GM21825 (cell line): Measurements from ENCODE around the gene AIMP2.
"Not testable (repeated sequence)": the region's sequence is repeated elsewhere in the genome, so short reads cannot be mapped to it uniquely, and the experiment has no call there.

Experiments
- ATAC-seq: cut with Tn5 transposase; IDR thresholded peaks from one replicate; pipeline ENCODE4 v1.9.1; 2021; ENCODE audit warnings: mild to moderate bottlenecking, moderate library complexity; ENCODE audit not compliant: unreplicated experiment

AIMP2 gene

DNA sequence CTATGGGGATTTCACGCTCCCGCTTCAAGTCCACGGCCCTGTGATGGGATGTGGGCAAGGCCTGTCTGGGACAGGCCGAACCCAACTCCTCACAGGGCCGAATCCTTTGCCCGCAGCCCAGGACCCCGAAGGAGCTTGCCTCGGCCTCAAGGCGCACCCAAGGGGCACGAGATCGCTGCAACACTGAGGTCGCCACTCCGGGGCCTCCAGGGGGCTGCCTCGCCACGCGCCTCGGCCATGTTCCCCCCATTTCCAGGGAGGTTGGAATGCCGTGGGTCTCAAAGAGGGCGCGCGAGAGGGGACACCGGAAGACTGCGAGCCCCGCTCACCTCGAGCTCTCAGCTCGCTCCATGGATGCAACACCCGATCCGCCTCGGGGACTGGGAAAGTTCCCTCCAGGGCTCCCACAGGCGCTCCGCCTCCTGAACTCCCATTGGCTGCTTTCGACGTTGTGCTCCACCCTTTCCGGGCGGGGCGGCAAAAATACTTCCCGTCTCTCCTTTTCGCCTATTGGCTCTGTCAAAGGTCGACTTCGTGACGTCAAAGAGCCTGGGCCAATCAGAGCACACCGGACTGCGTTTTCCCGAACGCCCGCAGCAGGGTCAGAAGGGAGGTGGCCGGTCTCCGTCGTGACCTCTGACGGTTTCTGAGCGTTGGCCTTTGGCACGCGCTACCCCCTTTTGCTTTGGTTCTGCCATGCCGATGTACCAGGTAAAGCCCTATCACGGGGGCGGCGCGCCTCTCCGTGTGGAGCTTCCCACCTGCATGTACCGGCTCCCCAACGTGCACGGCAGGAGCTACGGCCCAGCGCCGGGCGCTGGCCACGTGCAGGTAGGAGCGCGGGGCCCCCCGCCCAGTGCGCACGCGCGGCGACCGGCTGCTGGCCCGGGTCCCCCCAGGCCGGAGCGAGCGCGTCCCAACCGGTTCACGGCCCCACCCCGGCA, at the start of gene AIMP2, which contains the start of gene PMS2:
AIMP2 (plus strand) TSS at position 605 of the 944 bp plus-strand sequence; CDS start at position 697, 92 bp downstream.
PMS2 (minus strand) TSS at position 382 of the 944 bp plus-strand sequence; CDS start at position 352, 30 bp downstream.
- ATAC-seq: peak; percentile 90

DNA sequence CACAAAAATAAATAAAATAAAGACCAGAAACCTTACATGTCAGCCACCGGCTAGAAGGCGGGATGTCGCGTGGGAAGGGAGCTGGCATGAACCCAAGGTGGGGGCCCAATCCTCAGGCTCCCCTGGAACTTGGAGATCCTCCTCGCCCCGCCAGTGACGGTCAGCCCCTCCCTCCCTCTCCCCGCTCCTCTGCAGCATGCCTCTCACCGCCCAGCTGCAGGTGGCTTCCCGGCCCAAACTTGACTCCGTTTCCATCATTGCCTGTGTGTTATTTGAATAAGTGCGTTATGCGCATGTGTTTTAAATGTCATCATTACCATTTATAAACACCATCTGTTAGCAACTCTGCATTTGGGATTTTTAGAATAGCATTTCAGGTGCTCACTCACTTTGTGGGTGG, 45.9 kb upstream of the AIMP2 start:
- not testable (repeated sequence) for ATAC-seq

DNA sequence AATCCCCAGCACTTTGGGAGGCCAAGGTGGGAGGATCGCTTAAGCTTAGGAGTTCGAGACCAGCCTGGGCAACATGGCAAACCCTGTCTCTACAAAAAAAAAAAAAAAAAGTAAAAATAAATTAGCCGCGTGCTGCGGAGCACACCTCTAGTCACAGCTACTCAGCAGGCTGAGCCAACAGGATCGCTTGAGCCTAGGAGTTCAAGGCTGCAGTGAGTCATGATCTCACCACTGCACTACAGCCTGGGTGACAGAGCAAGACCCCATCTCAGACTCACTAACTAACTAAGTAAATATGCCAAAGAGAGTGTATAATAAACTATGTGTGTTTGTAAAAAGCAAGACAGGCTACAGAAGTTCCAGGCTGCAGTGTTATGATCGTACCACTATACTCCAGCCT, 45.3 kb upstream of the AIMP2 start:
- not testable (repeated sequence) for ATAC-seq

DNA sequence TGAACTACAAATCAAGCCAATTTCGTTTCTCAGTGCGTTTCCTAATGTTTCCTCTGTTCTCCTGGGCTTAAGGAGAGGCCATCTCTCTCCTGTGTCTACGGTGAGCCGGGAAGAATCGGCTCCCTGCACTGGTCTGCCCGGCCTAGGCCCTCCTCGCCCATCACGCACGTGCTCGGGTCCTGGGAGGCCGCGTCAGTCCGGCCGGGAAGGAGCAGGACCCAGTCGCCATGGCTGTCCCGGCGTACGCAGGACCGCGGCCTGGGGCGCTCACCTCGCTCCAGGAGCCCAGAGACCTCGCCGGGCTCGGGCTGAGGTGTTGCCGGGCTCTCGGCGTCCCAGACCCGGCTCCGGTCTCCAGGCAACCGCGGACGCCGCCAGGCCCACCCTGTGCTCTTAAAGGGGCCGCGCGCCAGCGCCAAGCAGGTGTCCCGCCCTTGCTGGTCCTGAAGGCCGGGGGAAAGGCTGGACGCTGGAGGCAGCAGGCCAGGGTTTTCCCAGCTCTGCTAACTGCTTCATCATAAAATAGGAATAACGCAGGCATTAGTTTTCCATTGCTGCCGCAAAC, 38.6 kb upstream of the AIMP2 start, which contains the start of gene RSPH10B:
RSPH10B (minus strand) TSS at position 343 of the 565 bp plus-strand sequence. CDS start 3,573 bp downstream, outside the sequence.
- ATAC-seq: not testable (repeated sequence)

DNA sequence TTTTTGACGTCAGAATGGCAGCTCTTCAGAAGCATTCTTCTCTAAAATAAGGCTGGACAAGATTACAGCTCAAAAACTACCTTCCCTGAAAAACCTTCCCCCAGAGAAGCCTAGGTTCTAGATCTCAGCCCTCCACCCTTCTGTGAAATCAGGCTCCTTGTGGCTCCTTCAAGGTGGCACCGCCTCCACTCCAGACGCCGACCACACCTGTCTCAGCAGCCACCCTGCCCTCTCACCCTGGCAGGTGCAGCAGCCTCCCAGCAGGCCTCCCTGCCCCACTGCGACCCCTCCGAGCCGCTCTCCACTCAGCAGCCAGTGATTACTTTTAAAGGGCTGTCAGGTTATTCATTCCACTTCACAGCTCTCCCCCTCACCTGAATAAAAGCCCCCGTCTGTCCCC, 35.5 kb upstream of the AIMP2 start:
- ATAC-seq: not testable (repeated sequence)

DNA sequence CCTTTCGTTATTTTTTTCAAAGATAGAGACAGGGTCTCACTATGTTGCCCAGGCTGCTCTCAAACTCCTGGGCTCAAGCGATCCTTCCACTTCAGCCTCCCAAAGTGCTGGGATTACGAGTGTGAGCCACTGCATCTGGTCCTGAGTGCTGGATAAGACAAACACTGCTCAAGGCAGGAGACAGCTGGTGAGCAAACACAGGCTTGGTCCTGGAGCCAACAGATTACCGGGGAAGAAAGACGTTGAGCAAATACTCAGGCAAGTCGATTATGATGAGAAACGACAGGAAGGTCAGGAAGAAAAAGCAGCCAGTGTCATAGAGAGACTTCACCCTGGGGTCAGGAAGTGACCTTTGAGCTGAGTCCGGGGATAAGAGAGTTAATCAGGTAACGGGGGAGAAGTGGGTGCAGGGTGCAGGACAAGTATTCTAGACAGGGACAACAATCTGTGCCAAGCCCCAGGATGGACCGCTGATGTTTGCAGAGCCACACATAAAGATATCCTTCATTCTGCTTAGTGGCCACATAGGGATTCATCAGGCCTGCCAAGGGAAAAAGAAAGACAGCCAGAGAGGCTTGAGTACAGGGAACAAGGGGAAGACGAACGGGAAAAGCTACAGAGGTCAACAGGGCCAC, 29.3 kb upstream of the AIMP2 start:
- not testable (repeated sequence) for ATAC-seq

DNA sequence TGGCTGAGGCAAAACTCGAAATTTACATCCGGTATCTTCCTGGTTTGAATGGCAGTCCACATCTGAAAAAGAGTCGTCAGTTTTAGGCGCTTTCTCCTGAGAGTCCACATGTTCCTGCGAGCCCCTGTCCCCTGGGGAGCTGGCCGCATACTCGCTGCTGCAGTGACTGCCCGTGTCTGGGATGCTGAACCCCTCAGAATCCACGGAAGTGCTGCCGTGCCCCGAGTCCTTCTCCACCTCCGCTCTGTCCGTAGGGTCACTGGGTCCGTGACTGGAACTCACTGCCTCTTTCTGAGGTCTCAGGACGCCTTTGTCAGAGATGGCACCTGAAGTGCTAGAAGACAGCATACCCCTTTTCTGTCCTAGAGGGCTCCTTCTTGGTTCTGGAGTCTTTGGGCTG, 22.0 kb upstream of the AIMP2 start:
- not testable (repeated sequence) for ATAC-seq

DNA sequence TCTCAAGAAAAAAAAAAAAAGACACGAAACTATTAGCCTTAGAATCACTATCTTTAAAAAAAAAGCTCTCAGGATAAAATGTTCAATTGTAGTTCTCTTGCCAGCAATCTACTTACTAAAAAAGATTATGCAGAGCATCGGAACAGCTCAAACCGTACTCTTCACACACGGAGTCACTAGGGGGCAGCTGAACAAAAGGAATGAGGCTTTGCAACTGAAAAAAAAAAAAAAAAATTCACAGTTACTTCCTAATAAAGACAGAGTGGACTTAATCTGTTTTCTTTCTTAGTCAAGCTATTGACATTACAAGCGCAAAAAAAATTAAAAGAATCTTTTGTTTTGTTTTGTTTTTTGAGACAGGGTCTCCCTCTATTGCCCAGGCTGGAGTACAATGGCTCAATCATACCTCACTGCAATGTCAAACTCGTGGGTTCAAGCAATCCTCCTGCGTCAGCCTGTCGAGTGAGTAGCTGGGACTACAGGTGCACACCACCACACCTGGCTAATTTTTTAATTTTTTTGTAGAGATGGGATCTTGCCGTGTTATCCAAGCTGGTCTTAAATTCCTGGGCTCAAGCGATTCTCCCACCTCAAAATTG, 11.8 kb upstream of the AIMP2 start:
- no peak for ATAC-seq

DNA sequence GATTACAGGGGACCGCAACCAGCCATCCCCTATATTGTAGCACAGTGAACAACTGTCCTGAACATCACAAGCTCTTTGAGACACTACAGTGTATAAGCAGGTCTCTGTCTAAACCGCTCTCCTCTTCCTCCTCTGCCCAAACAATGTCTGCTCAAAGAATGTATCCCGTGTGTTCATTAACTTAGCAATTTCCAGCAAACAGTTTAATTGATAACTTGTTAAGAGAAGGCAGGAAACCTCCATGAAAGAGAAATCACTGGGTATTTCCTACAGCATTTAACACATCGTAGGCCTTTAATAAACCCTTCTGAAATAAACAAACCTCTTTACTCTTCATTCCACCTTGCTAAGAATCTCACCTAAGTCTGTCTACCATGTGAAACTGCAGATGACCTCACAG, 1.7 kb upstream of the AIMP2 start:
- no peak for ATAC-seq

DNA sequence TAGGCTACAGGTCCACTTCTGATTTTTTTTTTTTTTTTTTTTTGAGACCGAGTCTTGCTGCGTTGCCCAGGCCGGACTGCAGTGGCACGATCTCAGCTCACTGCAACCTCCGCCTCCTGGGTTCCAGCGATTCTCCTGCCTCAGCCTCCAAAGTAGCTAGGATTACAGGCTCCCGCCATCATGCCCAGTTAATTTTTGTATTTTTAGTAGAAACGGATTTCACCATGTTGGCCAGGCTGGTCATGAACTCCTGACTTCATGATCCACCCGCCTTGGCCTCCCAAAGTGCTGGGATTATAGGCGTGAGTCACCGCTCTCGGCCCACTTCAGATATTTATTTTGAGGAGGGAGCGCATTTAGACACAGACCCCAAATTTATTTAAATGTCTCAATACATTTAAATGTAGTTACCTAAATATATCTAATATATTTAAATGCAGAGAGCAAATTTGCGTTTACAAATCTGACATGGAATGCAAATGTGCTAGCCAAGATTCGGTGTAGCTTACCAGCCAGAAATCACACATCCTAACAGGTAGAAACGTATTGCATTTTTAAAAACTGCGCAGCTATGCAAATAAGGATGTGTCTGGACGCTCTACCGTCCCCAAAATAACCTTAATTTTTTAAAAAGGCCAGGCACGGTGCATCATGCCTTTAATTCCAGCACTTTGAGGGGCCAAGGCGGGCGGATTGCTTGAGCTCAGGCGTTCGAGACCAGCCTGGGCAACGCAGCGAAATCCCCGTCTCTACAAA, 1.1 kb upstream of the AIMP2 start:
- ATAC-seq: not testable (repeated sequence)

DNA sequence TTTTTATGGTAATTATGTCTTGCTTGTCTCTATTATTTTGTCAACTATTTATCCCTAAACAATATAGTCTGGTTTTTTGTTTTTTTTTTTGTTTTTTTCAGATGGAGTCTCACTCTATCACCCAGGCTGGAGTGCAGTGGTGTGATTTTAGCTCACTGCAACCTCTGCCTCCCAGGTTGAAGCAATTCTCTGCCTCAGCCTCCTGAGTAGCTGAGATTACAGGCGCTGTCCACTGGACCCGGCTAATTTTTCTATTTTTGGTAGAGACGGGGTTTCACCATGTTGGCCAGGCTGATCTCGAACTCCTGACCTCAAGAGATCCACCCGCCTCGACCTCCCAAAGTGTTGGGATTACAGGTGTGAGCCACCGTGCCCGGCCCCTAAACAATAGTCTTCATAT, 1.3 kb downstream of the AIMP2 start:
- ATAC-seq: not testable (repeated sequence)

DNA sequence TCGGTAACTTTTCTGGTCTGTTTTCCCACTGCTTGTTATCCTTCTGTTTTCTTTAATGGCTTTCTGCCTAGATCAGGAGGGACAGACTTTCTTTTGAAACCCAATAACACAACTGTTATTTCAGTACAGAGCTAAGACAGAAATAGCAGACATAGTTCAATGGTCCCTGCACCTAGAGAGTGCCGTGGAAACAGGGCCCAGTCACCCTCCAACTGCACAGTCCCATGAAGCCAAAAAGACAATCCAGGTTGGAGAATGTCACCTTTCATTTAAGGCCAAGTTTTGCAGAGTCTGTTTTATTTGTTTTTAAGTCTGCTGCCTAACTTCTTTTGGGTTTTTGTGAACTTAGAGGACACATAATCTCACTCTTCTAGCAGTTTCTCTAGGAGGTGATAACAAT, 2.5 kb downstream of the AIMP2 start:
- no peak for ATAC-seq

DNA sequence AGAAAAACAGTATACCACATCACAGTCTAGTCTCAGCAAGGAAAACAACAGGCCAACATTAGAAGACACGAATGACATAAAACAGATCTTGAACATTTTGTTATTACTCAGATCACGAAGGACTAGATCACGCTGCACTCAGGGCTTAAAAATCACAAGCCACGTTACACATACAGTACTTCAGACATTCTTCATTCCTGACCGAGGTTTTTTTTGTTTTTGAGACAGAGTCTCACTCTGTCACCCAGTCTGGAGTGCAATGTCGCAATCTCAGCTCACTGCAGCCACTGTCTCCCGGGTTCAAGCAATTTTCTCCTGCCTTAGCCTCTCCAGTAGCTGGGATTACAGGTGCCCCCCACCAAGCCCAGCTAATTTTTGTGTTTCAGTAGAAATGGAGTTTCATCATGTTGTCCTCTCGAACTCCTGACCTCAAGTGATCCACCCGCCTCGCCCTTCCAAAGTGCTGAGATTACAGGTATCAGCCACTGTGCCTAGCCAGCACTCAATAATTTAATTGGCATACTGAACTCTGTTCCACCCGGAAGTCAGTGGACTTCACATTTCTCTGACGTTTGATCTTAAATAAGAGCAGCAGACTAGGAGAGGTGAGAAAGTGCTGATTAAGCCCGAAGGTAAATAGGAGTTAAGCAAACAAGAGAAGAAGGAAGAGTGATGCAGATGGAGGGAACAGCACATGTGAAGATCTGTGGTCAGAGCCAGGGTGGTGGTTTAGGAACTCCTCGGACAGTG, 3.5 kb downstream of the AIMP2 start:
- ATAC-seq: no peak

DNA sequence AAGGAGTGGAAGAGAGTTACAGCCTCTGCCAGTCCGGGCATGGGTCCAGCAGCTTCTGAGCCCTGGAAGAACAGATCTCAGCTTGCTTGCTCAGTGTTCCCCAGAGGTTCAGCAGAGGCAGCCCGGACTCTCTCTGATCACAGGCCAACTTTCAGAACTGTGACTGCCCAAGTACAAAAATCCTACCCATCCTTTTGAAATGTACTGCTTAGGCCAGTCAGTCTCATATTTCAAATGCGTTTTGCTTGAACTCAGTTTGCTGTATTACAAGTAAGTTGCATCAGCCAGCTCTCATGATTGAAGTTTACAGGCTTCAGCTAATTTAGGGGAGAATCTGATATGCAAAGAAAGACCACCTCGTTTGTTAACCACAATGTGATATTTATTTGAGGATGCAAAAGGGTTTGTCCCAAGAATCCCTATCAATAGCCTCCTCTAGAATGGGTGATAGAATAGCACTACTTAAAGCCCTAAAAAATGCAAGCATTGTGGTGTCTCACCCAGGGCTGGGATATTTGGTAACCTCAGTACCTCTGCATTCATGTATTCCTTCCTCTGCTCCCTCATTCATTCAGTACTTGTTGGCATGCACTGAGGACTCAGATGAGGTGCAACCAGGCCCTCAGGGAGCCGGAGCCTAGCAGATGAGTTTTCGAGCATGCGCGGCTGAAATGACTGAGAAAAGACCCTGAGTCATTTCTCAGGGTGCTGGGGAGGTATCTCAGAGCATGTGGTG, 7.0 kb downstream of the AIMP2 start:
- no peak for ATAC-seq

DNA sequence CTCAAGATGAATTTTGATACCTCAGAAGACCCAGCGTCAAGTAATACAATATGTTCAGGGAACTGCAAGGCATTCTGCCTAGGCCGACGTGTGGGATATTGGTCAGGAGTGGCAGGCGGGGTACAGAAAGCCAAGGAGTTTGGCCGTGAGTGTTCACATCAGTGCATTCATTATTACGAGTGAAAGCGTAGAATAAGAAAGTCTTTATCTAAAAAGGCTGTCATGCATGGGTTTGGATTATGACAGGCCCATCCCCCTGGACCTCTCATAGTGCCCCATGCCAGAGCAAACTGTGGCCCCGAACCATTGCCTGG, 7.5 kb downstream of the AIMP2 start:
- ATAC-seq: no peak

DNA sequence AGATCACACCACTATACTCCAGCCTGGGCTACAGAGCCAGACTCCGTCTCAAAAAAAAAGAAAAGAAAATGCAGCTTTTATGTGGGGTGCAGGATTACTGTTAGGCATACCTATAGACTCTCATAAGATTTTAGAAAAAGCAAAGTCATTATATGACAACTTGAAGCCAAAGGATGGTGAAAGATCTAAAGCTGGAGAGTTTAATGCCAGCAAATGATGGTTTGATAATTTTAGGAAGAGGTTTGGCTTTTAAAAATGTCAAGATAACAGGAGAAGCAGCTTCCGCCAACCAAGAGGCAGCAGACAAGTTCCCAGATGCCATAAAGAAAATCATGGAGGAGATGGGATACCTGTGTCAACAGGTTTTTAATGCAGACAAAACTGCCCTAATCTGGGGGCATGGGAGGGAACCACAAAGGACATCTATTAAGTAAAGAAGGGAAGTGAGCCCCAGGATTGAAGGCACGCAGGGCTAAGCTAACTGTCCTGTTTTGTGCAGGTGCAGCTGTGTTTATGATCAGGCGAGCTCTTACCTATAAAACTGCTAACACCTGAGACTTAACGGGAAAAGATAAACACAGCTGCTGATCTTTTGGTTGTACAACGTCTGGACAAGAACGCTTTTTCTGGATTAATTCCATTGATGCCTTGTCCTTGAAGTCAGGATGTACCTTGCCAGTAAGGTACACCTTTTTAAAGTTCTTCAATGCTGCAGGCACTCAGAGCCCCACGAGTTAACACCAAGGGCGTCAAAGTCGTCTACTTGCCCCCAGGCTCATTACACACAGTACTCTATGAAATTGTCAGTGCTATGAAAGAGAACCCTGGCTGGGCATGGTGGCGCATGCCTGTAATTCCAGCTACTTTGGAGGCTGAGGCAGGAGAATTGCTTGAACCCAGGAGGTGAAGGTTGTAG, 11.6 kb downstream of the AIMP2 start:
- no peak for ATAC-seq

DNA sequence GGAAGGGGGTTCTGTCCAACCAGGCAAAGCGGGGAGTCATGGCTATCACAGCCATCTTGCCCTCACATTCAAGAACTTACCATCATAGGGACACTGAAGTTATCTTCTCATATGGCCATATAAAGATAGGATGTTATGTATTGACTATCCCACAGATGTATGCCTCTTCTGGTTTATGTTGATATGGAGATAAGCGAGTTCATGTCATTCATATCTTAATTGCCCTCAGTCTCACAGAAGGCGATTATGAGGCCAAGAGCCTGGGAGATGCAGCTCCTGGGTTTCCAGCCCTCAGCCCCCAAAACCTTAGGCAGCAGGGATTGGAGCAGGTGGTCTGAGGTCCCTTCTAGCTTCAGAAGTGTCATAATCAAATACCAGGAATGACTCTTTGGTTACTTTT, 13.6 kb downstream of the AIMP2 start:
- ATAC-seq: no peak

DNA sequence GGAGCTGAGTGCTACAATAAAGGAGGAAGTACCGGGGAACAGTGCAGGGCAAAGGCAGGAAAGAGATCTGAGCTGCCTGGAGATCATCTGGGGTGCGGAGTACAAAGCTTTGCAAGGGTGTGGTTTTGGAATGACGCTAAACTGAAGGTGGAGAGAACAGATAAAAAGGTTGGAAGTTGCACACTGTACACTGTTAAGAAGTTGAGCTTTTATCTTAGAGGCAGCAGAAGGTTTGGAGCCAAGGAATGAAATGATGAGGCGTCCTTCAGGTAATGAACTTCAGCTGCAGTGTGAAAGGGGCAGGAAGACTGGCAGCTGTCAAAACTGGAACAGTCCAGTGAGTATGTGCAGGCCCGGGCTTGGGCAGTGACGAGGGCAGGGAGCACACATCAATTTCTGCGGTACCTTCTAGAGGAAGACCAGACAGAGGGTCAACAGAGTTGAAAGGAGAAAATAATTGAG, 14.9 kb downstream of the AIMP2 start:
- no peak for ATAC-seq
